Hepatocyte (in vitro differentiated cells): ENCODE results near the gene STPG4. TPM values are rescaled to one million over a fixed set of nuclear protein-coding genes. Genes with fewer than 3 reads are reported as not detected.

ENCODE experiments used
- DNase-seq: peaks from one replicate; pipeline ENCODE4 v3.0.0-alpha.2; 2016; ENCODE audit warnings: low spot score
- H2AFZ ChIP-seq: fragments of 200-600 bp; sonication (generic); 2 replicates; pipeline ENCODE4 v1.6.0; 2016; ENCODE audit warnings: antibody characterized with exemption, mild to moderate bottlenecking
- H3K27ac ChIP-seq: fragments of 200-600 bp; sonication (generic); 2 replicates; pipeline ENCODE4 v1.5.1; 2016; ENCODE audit warnings: mild to moderate bottlenecking
- H3K27me3 ChIP-seq: fragments of 200-600 bp; sonication (generic); 2 replicates; pipeline ENCODE4 v1.6.1; 2016
- H3K36me3 ChIP-seq: fragments of 200-600 bp; sonication (generic); replicated peaks from 2 replicates; pipeline ENCODE4 v1.5.1; 2016; ENCODE audit warnings: low read depth; ENCODE audit not compliant: insufficient read depth
- H3K4me1 ChIP-seq: fragments of 200-600 bp; sonication (generic); 2 replicates; pipeline ENCODE4 v1.5.1; 2016; ENCODE audit warnings: mild to moderate bottlenecking, moderate library complexity; ENCODE audit not compliant: insufficient read depth
- H3K4me2 ChIP-seq: fragments of 200-600 bp; sonication (generic); 2 replicates; pipeline ENCODE4 v1.6.0; 2016
- H3K4me3 ChIP-seq: fragments of 200-600 bp; sonication (generic); 2 replicates; pipeline ENCODE4 v1.5.1; 2016; ENCODE audit warnings: mild to moderate bottlenecking
- H3K79me2 ChIP-seq: fragments of 200-600 bp; sonication (generic); 2 replicates; pipeline ENCODE4 v1.6.0; 2017; ENCODE audit warnings: mild to moderate bottlenecking
- H3K9me2 ChIP-seq: fragments of 200-600 bp; sonication (generic); replicated peaks from 2 replicates; pipeline ENCODE4 v1.6.0; 2017; ENCODE audit warnings: mild to moderate bottlenecking; ENCODE audit not compliant: insufficient read depth
- H3K9me3 ChIP-seq: fragments of 200-600 bp; sonication (generic); 2 replicates; pipeline ENCODE4 v1.5.1; 2016; ENCODE audit warnings: low read depth, mild to moderate bottlenecking
- H4K20me1 ChIP-seq: fragments of 200-600 bp; sonication (generic); 2 replicates; pipeline ENCODE4 v1.6.0; 2016; ENCODE audit warnings: mild to moderate bottlenecking; ENCODE audit not compliant: insufficient read depth, poor library complexity, severe bottlenecking
- CTCF ChIP-seq: fragments of 200-600 bp; sonication (generic); IDR thresholded peaks from 2 replicates; pipeline ENCODE4 v1.5.1; 2016; ENCODE audit warnings: antibody characterized with exemption, mild to moderate bottlenecking; ENCODE audit not compliant: poor library complexity
- EZH2 ChIP-seq: fragments of 200-600 bp; sonication (generic); IDR thresholded peaks from 2 replicates; pipeline ENCODE4 v1.6.1; 2016; ENCODE audit warnings: antibody characterized with exemption, mild to moderate bottlenecking, borderline replicate concordance
- EZH2phosphoT487 ChIP-seq: fragments of 200-600 bp; sonication (generic); IDR thresholded peaks from one replicate; pipeline ENCODE4 v1.6.1; 2018; ENCODE audit warnings: antibody characterized with exemption, mild to moderate bottlenecking, low read depth, moderate library complexity; ENCODE audit not compliant: unreplicated experiment, severe bottlenecking
- WGBS: methylation state at CpG from one replicate; pipeline ENCODE4 v1.1.6; 2016; ENCODE audit warnings: low lambda C conversion rate; ENCODE audit errors: missing lambda C conversion rate; 5-methylcytosine and 5-hydroxymethylcytosine counted together
- polyA plus RNA-seq: library from polyadenylated mRNA; unstranded; fragments of >200 nt; fragmentation: Nextera tagmentation; extraction: Ambion mirVana; gene quantifications from 2 replicates; pipeline ENCODE4 v1.2.1, GENCODE V29; 2016
- total RNA-seq: library from RNA; depleted of rRNA; stranded (reverse); fragments of >200 nt; gene quantifications from 2 replicates; pipeline ENCODE4 v1.2.3, GENCODE V29; 2014

Gene STPG4
- total and polyA plus RNA-seq, 2 experiments from 2014 or later = 0.19 TPM; not detected in 1

- no peak overlapping the region for H3K4me2 ChIP-seq
- no peak overlapping the region for H2AFZ ChIP-seq
- no peaks in the 10 kb centered on the region for H3K36me3 ChIP-seq
- no peak overlapping the region for H3K27ac ChIP-seq
- H3K4me1 ChIP-seq = no peaks in the 10 kb centered on the region
- H3K4me3 ChIP-seq = no peak overlapping the region
- no peaks in the 10 kb centered on the region for H3K27me3 ChIP-seq
- DNase-seq = no peak
- H4K20me1 ChIP-seq = no peaks in the 10 kb centered on the region
- H3K9me3 ChIP-seq = no peaks in the 10 kb centered on the region
- H3K9me2 ChIP-seq = no peaks in the 10 kb centered on the region
- WGBS = 73% methylated on average over 4 of the region's 4 CpGs
- no peaks in the 10 kb centered on the region for H3K79me2 ChIP-seq
- no peak for TF ChIP-seq EZH2
- TF ChIP-seq EZH2phosphoT487 = no peak
- no peak for TF ChIP-seq CTCF
Measured at GRCh38 chr2:47050762-47051161, 104.3 kb downstream of the STPG4 start.

GRCh38 chr2:47050021-47050760 lies 104.9 kb downstream of the STPG4 start:
- Histone ChIP-seq H3K9me2 (no peaks in the 10 kb centered on the region), H2AFZ (no peak overlapping the region), H3K27me3 (no peaks in the 10 kb centered on the region), H3K27ac (no peak overlapping the region), H3K79me2 (no peaks in the 10 kb centered on the region), H4K20me1 (no peaks in the 10 kb centered on the region), H3K4me2 (no peak overlapping the region), H3K9me3 (no peaks in the 10 kb centered on the region), H3K4me1 (no peaks in the 10 kb centered on the region), H3K4me3 (no peak overlapping the region), H3K36me3 (no peaks in the 10 kb centered on the region)
- DNase-seq = no peak
- TF ChIP-seq EZH2 = no peak
- no peak for TF ChIP-seq EZH2phosphoT487
- no peak for TF ChIP-seq CTCF
- WGBS = 88% methylated on average over 6 of the region's 6 CpGs

GRCh38 chr2:47049502-47049901 lies 105.6 kb downstream of the STPG4 start:
- WGBS = 90% methylated on average over 3 of the region's 3 CpGs
- Histone ChIP-seq H3K27ac (no peak overlapping the region), H2AFZ (no peak overlapping the region)

More at GRCh38 chr2:47049502-47049901, 105.6 kb downstream of the STPG4 start:
- Histone ChIP-seq H3K79me2 (no peaks in the 10 kb centered on the region), H3K9me2 (no peaks in the 10 kb centered on the region), H4K20me1 (no peaks in the 10 kb centered on the region), H3K36me3 (no peaks in the 10 kb centered on the region), H3K4me2 (no peak overlapping the region), H3K27me3 (no peaks in the 10 kb centered on the region), H3K4me1 (no peaks in the 10 kb centered on the region), H3K9me3 (no peaks in the 10 kb centered on the region), H3K4me3 (no peak overlapping the region)
- no peak for DNase-seq
- TF ChIP-seq EZH2 (no peak), EZH2phosphoT487 (no peak), CTCF (no peak)
